GM13976 (cell line): ENCODE data around the gene RBP7.

ENCODE experiments used
- DNase-seq: peaks from one replicate; pipeline ENCODE4 v3.0.0; 2012; ENCODE audit warnings: low spot score
- in situ Hi-C: fragments of 300-500 bp; cut with MboI; formaldehyde crosslinking; loops from one replicate; pipeline ENCODE4 v1.12.0; 2022; ENCODE audit warnings: low sequenced_read_pairs, mixed read lengths, inconsistent platforms; ENCODE audit not compliant: unreplicated experiment
- TF ChIP-seq, protein P1 (sequence below): IDR thresholded peaks from 2 replicates; pipeline ENCODE4 v1.5.1; 2012; ENCODE audit warnings: borderline replicate concordance, mild to moderate bottlenecking; ENCODE audit not compliant: insufficient read depth; ENCODE audit errors: extremely low read depth, missing control alignments, control extremely low read depth

The RBP7 gene

DNA sequence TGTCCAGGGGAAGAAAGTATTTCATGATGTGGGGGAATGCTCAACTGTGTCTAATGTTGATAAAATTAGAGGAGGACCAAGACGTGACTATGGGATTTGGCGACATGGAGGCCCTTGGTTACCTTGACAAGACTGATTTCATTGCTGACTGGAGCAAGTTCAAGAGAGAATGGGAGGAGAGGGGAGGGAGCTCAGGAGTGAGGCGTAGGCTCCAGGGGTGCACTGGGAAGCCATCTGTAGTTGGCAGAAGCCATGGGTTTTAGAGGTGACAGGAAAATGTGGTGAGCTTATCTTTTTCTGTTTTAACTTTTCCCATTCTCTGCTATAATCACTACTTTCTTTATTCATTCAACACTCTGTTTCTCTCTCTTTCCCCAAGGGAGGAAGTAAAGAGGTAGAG, 51.6 kb downstream of the RBP7 start:
- DNase-seq, result no peak
- TF ChIP-seq, protein P1, sequence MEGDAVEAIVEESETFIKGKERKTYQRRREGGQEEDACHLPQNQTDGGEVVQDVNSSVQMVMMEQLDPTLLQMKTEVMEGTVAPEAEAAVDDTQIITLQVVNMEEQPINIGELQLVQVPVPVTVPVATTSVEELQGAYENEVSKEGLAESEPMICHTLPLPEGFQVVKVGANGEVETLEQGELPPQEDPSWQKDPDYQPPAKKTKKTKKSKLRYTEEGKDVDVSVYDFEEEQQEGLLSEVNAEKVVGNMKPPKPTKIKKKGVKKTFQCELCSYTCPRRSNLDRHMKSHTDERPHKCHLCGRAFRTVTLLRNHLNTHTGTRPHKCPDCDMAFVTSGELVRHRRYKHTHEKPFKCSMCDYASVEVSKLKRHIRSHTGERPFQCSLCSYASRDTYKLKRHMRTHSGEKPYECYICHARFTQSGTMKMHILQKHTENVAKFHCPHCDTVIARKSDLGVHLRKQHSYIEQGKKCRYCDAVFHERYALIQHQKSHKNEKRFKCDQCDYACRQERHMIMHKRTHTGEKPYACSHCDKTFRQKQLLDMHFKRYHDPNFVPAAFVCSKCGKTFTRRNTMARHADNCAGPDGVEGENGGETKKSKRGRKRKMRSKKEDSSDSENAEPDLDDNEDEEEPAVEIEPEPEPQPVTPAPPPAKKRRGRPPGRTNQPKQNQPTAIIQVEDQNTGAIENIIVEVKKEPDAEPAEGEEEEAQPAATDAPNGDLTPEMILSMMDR, result no peak
- in situ Hi-C loops, result no loop called here

DNA sequence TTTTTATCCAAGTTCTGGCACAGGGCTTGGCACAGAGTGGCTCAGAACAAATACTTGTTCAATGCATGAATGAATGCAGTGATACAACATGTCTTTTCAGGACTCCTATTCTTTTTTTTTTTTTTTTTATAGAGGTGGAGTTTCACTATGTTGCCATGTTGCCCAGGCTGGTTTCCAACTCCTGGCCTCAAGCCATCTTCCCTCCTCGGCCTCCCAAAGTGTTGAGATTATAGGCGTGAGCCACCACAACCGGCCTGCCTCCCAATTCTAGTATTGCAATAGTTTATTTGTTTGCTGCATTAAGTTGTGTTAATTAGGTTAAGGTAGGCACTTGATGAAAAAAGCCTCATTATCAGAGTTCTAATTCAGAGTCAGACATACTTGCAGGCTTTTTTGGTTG, 53.6 kb downstream of the RBP7 start:
- no peak for DNase-seq
- TF ChIP-seq, protein P1, result no peak
- in situ Hi-C loops, result no loop called here

GRCh38 chr1:10051656-10052055, 54.6 kb downstream of the RBP7 start:
- no peak for DNase-seq
- TF ChIP-seq, protein P1, result no peak
- in situ Hi-C loops, result no loop called here

DNA sequence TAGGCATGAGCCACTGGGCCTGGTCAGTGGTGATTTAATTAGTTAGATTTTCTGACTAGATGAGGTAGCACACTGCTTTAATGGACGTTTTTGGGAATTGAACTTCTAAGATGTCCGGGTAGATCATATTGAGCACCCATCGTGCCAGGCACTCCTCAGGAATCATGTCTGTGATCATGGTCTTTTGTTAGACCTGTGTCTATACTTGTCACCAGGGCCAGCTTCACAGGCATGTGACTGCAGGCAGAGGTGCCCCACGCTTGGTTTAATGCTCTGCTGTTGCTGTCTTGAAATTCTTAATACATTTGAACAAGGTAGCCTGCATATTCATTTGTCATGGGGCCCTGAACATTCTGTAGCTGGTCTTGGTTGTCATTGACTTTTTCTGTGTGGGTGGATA, 55.3 kb downstream of the RBP7 start:
- TF ChIP-seq, protein P1, result no peak
- DNase-seq, result no peak
- in situ Hi-C loops, result no loop called here

DNA sequence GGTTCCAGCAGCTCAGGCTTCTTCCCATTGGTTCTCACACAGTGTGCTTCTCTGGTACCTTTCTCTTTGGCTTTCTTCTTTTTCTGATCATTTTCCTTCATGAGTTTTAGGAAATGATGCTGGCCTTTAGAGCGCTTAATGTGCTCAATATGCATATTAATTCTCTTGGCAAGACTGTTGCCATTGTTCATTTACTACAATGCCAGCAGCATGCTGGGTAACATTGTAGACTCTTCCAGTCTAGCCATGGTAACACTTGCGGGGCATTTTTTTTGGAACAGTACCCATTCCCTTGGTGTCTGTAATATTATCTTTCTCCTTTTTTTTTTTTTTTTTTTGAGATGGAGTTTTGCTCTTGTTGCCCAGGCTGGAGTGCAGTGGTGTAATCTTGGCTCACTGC, 57.4 kb downstream of the RBP7 start:
- TF ChIP-seq, protein P1, result no peak
- DNase-seq, result no peak
- in situ Hi-C loops, result no loop called here

DNA sequence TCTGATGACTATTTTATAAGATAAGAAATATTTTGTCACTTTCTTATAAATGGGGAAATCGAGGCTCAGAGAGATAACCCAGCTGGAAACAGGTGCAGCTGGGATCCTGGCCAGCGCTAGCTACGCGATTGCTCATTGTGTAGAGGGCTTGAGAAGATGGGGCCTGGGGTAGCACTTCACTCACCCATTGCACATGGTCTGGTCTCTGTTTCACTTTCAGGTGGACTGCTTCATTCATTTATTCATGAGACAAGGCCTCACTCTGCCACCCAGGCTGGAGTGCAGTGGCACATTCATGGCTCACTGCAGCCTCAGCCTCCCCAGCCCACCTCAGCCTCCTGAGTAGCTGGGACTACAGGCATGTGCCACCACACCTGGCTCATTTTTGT, 59.6 kb downstream of the RBP7 start:
- TF ChIP-seq, protein P1, result no peak
- peak; percentile 45 for DNase-seq
- in situ Hi-C loops, result no loop called here

DNA sequence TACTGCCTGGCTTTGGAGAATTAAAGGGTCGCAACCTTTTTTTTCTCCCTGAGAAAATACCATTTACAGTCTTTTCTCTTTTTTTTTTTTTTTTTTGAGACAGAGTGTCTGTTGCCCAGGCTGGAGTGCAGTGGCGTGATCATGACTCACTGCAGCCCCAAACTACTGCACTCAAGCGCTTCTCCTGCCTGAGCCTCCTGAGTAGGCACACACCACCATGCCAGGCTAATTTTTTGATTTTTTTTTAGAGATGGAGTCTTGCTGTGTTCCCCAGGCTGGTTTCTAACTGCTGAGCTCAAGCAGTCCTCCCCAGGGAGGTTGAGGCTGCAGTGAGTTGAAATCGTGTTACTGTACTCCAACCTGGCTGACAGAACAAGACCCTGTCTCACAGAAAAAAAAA, 60.3 kb downstream of the RBP7 start:
- DNase-seq, result no peak
- in situ Hi-C loops, result no loop called here
- TF ChIP-seq, protein P1, result no peak
